Measurements from ENCODE around the gene HOXD8. TPM values are rescaled to one million over a fixed set of nuclear protein-coding genes. Genes with fewer than 3 reads are reported as not detected.

HOXD8 gene
- total and polyA plus RNA-seq, 2 of the 8 experiments (the other 6 are each of a cell fraction or from before 2014, with no cell fraction given): not detected

GRCh38 chr2:176112375-176113302, 16.9 kb upstream of the HOXD8 start:
- Histone ChIP-seq H3K18ac (ENCODE audit: extremely low read depth, low read length) (no peak overlapping the region), H3K4me1 (replicated peaks in 1 of 4; ENCODE audit: control insufficient read depth in 3 of 4, insufficient read depth in 4 of 4, low read length in 3 of 4) (peaks cover 0 to 6% (median under 1%) of the 10 kb centered on the region in 4 experiments; a peak in 4 of 7 replicates), H3K4me2 (ENCODE audit: insufficient read depth in 1 of 2, low read depth in 2 of 2, low read length in 2 of 2) (no peak overlapping the region), H2BK20ac (ENCODE audit: low read length) (no peak overlapping the region), H2AK5ac (ENCODE audit: low read depth, low read length) (no peak overlapping the region), H2BK12ac (ENCODE audit: low read depth, low read length) (no peak overlapping the region), H3K79me1 (ENCODE audit: low read depth, low read length) (no peaks in the 10 kb centered on the region), H3K4me3 (ENCODE audit: extremely low read depth in 1 of 4, insufficient read depth in 2 of 4, low read depth in 3 of 4, low read length in 4 of 4) (no peak overlapping the region), H2BK5ac (ENCODE audit: low read depth, low read length) (no peak overlapping the region), H3K27me3 (replicated peaks in 1 of 4; ENCODE audit: control insufficient read depth in 3 of 4, extremely low read depth in 1 of 4, insufficient read depth in 3 of 4, low read length in 3 of 4) (peaks cover 96 to 100% (median 100%) of the 10 kb centered on the region in 4 experiments), H4K91ac (replicated peaks; ENCODE audit: insufficient read length, low read length) (no peak overlapping the region), H2BK15ac (ENCODE audit: low read length) (no peak overlapping the region), H3K79me2 (ENCODE audit: control insufficient read depth in 1 of 2, insufficient read depth in 2 of 2, low read length in 2 of 2) (no peaks in the 10 kb centered on the region), H3K56ac (replicated peaks; ENCODE audit: insufficient read length, low read depth, low read length) (no peak overlapping the region), H2BK120ac (replicated peaks; ENCODE audit: low read depth, low read length) (no peak overlapping the region), H3K9ac (replicated peaks in 1 of 4; ENCODE audit: extremely low read depth in 1 of 4, low read depth in 3 of 4, low read length in 3 of 4) (no peak overlapping the region), H3K9me3 (ENCODE audit: insufficient read depth in 2 of 2, low read depth in 1 of 2, low read length in 1 of 2) (peaks cover 0 to 16% of the 10 kb centered on the region in 2 experiments; a peak in 2 of 4 replicates), H3K27ac (ENCODE audit: low read depth, low read length) (no peak overlapping the region), H4K20me1 (replicated peaks in 1 of 2; ENCODE audit: control insufficient read depth in 1 of 2, insufficient read depth in 2 of 2, low read length in 2 of 2) (peaks cover 19 to 29% of the 10 kb centered on the region in 2 experiments), H3K23me2 (ENCODE audit: low read depth, low read length) (no peaks in the 10 kb centered on the region), H2AFZ (ENCODE audit: low read length) (no peak overlapping the region), H3K36me3 (ENCODE audit: control insufficient read depth in 2 of 4, insufficient read depth in 4 of 4, low read length in 3 of 4) (peaks cover 0 to 16% (median 0%) of the 10 kb centered on the region in 4 experiments; a peak in 1 of 8 replicates), H4K5ac (ENCODE audit: insufficient read length, low read depth, low read length) (no peak overlapping the region), H3K14ac (ENCODE audit: insufficient read length) (no peak overlapping the region), H3K23ac (ENCODE audit: insufficient read length) (no peak overlapping the region), H4K8ac (ENCODE audit: extremely low read depth, insufficient read depth, low read length) (0 out of 2 replicates have a peak overlapping the region, but pooled peaks have one; percentile 58), H3K4ac (replicated peaks; ENCODE audit: insufficient read length, low read depth, low read length) (no peak overlapping the region)
- ChIA-PET POLR2A (ENCODE audit: partially characterized antibody) (no interaction called here), CTCF (ENCODE audit: partially characterized antibody) (interaction anchor here (0.6 to 5.4 kb wide), 16 partner anchors 8 to 1116 kb away, joined by 3 to 42 read pairs (median 3); partner anchors contain the start of gene HOXD9)
- WGBS, 2 experiments (ENCODE audit: extremely low coverage in 1 of 2, insufficient coverage in 1 of 2, insufficient read length in 1 of 2, insufficient replicate concordance in 2 of 2, low coverage in 1 of 2, low lambda C conversion rate in 2 of 2, missing lambda C conversion rate in 1 of 2): 19% methylated on average over 35 of the region's 40 CpGs; no CpG with 5 or more reads in 1 of the 2 experiments
- DNase-seq (ENCODE audit: low read depth in 1 of 2, low spot score in 2 of 2) (peak in 1 of 2 experiments; percentile 60), FAIRE-seq (no peak)
- TF ChIP-seq E2F6 (IDR thresholded peaks at IDR 0.05) (no peak), KDM5A (IDR thresholded peaks at IDR 0.05; ENCODE audit: low read length) (no peak), SRF (IDR thresholded peaks at IDR 0.05; ENCODE audit: low read depth, low read length) (no peak), TEAD4 (IDR thresholded peaks at IDR 0.05; ENCODE audit: low read depth, low read length) (no peak), POU5F1 (IDR thresholded peaks at IDR 0.05; ENCODE audit: low read depth, low read length) (no peak), CBX8 (IDR thresholded peaks at IDR 0.05; ENCODE audit: borderline replicate concordance, low read depth, low read length) (peak; percentile 6; the same call in 1 of the 2 replicates), SUZ12 (IDR thresholded peaks at IDR 0.05; ENCODE audit: low read length) (peak; percentile 100), RFX5 (IDR thresholded peaks at IDR 0.05; ENCODE audit: borderline replicate concordance, low read depth, low read length) (no peak), RNF2 (IDR thresholded peaks at IDR 0.05; ENCODE audit: borderline replicate concordance, low read depth, low read length, missing control alignments, poor library complexity, severe bottlenecking) (peak; percentile 93)
